ENCODE results near the gene SDHB.

The SDHB gene

DNA sequence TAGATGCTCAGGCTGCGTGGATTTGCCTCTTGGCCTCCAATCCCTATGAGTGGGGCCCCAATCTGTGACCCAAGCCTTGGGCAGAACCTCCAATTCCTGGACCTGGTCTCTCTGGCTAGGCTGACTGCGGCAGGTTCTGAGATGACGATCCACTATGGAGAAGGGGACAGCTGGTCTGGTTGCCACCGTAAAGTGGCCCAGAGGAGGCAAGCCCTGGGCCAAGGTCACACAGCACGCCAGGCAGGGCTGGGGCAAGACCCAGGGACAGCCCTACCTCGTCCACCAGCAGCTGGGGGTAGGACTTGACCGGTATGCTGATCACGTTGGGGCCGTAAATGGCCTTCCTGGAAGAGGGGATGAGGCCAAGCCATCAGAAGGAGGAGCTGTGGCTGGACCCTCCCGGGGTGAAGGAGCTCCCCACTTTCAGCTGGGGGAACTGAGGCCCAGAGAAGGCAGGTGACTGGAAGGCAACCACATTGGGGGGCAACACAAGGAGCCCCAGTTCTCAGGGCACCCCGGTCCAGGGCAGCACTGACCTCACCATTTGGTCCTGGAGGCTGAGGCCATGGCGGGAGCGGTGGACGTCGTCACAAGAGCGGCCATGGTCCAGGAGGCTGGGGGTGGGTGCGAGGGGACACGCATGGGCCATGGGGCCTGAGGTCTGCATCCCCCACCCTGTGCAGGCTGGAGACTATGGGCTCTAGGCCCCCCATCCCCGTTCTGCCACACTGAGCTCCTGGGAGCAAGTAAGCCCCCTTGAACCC is 51.9 kb downstream of the SDHB start:
- no peaks in the 10 kb centered on the region for H3K27me3 Mint-ChIP-seq (ENCODE audit: low read depth)
- no peak overlapping the region for H3K27ac Mint-ChIP-seq
- no peak overlapping the region for H3K4me3 Mint-ChIP-seq
- no peaks in the 10 kb centered on the region for H3K4me1 Mint-ChIP-seq
- TF ChIP-seq, protein P1, sequence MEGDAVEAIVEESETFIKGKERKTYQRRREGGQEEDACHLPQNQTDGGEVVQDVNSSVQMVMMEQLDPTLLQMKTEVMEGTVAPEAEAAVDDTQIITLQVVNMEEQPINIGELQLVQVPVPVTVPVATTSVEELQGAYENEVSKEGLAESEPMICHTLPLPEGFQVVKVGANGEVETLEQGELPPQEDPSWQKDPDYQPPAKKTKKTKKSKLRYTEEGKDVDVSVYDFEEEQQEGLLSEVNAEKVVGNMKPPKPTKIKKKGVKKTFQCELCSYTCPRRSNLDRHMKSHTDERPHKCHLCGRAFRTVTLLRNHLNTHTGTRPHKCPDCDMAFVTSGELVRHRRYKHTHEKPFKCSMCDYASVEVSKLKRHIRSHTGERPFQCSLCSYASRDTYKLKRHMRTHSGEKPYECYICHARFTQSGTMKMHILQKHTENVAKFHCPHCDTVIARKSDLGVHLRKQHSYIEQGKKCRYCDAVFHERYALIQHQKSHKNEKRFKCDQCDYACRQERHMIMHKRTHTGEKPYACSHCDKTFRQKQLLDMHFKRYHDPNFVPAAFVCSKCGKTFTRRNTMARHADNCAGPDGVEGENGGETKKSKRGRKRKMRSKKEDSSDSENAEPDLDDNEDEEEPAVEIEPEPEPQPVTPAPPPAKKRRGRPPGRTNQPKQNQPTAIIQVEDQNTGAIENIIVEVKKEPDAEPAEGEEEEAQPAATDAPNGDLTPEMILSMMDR (IDR thresholded peaks at IDR 0.05; ENCODE audit: unreplicated experiment in 3 of 3), result no peak
- no peaks in the 10 kb centered on the region for H3K9me3 Mint-ChIP-seq
- H3K36me3 Mint-ChIP-seq (ENCODE audit: low read depth), result peaks cover 18% of the 10 kb centered on the region

DNA sequence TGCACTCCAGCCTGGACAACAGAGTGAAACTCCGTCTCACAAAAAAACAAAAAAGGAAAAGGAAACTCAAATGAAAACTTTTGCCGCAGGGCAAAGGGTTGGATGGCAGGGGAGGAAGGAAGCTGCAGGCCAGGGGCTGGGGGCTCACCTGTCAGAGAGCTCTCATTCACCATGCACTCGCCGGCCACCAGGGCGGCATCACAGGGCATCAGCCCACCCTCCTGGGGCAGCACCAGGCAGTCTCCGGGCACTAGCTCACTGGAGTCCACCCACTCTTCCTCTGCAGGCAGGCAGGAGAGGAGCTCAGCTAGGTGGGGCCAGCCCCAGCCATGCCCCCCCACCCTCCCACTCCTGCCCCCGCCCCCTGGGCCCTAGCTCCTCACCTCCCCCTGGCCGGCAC is 54.0 kb downstream of the SDHB start:
- no peaks in the 10 kb centered on the region for H3K27me3 Mint-ChIP-seq (ENCODE audit: low read depth)
- no peak overlapping the region for H3K4me3 Mint-ChIP-seq
- TF ChIP-seq, protein P1 (IDR thresholded peaks at IDR 0.05; ENCODE audit: unreplicated experiment in 3 of 3), result no peak
- H3K9me3 Mint-ChIP-seq, result no peaks in the 10 kb centered on the region
- H3K4me1 Mint-ChIP-seq, result no peaks in the 10 kb centered on the region
- H3K27ac Mint-ChIP-seq, result no peak overlapping the region
- H3K36me3 Mint-ChIP-seq (ENCODE audit: low read depth), result peaks cover 18% of the 10 kb centered on the region

DNA sequence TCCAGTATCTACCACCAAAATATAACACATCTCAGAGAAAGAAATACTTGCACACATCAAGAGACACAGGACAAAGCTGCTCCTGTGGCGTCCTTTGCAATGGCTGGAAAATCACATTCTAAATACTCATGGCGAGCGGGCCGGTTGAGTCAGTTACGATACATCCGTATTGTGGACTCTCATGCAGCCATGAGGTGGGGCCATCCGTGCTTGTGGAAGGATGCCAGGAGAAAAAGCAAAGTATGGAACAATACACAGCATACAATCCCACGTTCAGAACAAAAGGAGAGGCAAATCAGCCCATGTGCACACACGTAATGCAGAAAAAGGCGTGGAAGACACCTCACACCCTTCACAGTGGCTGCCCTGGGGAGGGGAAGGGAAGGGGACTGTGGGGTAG is 55.2 kb downstream of the SDHB start:
- Mint-ChIP-seq H3K9me3 (no peaks in the 10 kb centered on the region), H3K36me3 (ENCODE audit: low read depth) (peaks cover 12% of the 10 kb centered on the region), H3K4me3 (no peak overlapping the region), H3K27me3 (ENCODE audit: low read depth) (no peaks in the 10 kb centered on the region), H3K4me1 (no peaks in the 10 kb centered on the region), H3K27ac (no peak overlapping the region)
- TF ChIP-seq, protein P1 (IDR thresholded peaks at IDR 0.05; ENCODE audit: unreplicated experiment in 3 of 3), result no peak

DNA sequence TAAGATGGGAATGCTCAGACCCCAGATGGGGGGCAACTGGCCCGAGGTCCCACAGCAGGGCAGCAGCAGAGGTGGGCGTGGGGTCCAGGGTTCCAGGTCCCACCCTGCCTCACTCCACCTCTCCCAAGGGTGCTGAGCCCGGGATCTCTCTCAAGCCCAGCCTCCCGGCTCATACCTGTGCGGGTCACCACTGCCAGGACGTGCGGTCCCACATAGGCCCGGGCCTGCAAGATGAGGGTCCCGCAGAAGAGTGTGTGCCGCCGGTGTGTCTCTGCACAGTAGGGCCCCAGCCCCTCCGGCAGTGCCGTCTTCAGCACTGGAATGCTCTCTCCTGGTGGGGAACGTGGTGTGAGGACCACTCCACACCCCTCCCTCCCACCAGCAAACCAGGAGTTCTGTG is 57.0 kb downstream of the SDHB start:
- Mint-ChIP-seq H3K4me1 (no peaks in the 10 kb centered on the region), H3K9me3 (no peaks in the 10 kb centered on the region), H3K27ac (no peak overlapping the region), H3K4me3 (no peak overlapping the region), H3K27me3 (ENCODE audit: low read depth) (no peaks in the 10 kb centered on the region), H3K36me3 (ENCODE audit: low read depth) (peaks cover 12% of the 10 kb centered on the region)
- TF ChIP-seq, protein P1 (IDR thresholded peaks at IDR 0.05; ENCODE audit: unreplicated experiment in 3 of 3), result no peak

DNA sequence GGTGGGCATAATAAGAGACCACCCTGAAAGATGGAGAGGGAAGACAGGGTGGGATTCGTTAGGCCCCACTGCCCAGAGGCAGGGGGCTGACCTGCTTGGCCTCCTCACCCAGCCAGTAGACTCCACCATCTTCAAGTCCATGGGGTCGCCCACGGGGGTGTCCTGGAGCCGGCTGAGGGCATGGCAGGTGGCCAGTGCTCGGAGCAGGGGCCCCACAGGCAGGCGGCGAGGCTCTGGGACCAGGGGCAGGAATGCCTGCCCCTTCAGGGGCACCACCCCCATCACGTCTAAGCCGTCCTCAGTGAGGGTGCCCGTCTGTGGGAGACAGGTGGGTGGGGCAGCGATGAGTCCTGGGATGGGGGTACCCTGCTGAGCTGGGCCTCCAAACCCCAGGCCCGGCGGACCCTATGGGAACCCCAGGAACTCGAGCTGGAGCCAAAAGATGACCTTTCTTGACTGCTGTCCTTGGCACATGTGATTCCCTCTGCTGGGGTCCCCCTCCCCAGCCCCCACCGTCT is 60.3 kb downstream of the SDHB start:
- no peaks in the 10 kb centered on the region for H3K4me1 Mint-ChIP-seq
- H3K27ac Mint-ChIP-seq, result no peak overlapping the region
- H3K27me3 Mint-ChIP-seq (ENCODE audit: low read depth), result no peaks in the 10 kb centered on the region
- TF ChIP-seq, protein P1 (IDR thresholded peaks at IDR 0.05; ENCODE audit: unreplicated experiment in 3 of 3), result no peak
- peaks cover 3% of the 10 kb centered on the region for H3K36me3 Mint-ChIP-seq (ENCODE audit: low read depth)
- no peak overlapping the region for H3K4me3 Mint-ChIP-seq
- no peaks in the 10 kb centered on the region for H3K9me3 Mint-ChIP-seq

DNA sequence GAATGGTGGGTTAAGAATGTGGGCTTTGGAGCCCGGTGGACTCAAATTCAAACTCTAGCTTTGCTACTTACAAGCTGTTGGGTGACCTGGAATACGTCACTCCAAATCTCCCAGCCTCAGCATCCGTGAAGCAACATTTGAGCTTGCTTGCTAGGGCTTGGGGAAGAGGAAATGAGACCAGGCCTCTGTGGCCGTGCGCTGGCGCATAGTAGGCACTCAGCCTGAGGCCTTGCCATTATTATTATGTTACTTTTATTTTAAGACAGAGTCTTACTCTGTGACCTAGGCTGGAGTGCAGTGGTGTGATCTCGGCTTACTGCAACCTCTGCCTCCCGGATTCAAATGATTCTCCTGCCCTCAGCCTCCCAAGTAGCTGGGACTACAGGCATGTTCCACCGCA is 61.2 kb downstream of the SDHB start:
- Mint-ChIP-seq H3K27ac (no peak overlapping the region), H3K4me1 (no peaks in the 10 kb centered on the region), H3K36me3 (ENCODE audit: low read depth) (no peaks in the 10 kb centered on the region), H3K4me3 (no peak overlapping the region), H3K9me3 (no peaks in the 10 kb centered on the region), H3K27me3 (ENCODE audit: low read depth) (no peaks in the 10 kb centered on the region)
- TF ChIP-seq, protein P1 (IDR thresholded peaks at IDR 0.05; ENCODE audit: unreplicated experiment in 3 of 3), result no peak

All from nephron (organoid).